HFF-Myc (cell line): Measurements from ENCODE around the gene PID1.
A peak's percentile ranks its signal among the peaks of the same experiment; 100 is the strongest.

Experiments used
- DNase-seq: peaks from one replicate; pipeline ENCODE4 v3.0.0-alpha.2; 2011; ENCODE audit warnings: low read depth; ENCODE audit errors: extremely low read depth
- H3K4me3 ChIP-seq: replicated peaks from 2 replicates; pipeline ENCODE4 v1.5.1; 2011; ENCODE audit warnings: low read depth, mild to moderate bottlenecking, control low read depth, low read length
- TF ChIP-seq, protein P1 (sequence below): IDR thresholded peaks from 2 replicates; pipeline ENCODE4 v1.5.1; 2012; ENCODE audit warnings: mild to moderate bottlenecking, low read depth, low read length, control low read depth; ENCODE audit errors: missing control alignments

The PID1 gene, protein sequence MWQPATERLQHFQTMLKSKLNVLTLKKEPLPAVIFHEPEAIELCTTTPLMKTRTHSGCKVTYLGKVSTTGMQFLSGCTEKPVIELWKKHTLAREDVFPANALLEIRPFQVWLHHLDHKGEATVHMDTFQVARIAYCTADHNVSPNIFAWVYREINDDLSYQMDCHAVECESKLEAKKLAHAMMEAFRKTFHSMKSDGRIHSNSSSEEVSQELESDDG

DNA sequence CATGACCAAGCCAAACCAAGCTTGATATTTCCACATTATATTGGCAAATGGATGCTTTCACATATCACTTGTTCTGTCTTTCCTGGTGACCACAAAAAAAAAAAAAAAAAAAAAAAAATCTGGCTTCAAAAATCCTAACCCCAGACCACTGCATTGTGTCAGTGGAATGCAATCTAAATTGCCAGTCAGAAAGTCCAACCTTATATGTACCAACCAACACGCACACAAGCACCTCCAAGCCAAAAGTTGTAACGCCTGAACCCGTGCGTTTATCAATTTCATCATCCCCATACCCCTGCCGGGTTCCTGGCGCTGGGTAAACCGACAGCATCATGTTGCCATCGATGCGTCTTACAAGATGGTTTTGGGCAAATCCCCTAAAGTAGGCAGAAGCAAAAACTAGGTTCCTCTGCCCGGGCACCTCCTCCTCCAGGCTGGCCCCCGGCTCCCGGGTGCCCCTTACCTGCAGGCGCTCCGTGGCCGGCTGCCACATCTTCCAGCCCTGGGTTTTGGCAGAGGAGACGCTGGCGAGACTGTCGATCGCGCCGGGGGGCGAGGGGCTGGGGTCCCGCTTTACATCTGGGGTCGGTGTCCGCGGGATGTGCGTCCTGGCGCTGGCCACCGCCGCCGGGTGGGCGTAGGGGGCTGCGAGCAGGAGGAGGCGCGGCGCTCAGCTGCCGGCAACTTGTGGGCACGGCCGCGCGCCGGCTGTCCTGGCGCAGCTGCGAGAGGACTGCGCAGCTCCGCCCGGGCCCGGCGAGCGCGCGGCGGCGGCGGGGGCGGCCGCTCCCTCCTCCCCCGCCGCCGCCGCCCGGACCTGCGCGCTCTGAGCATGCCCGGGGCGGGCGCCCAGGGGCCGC, at the start of gene PID1:
TSS of gene PID1 (minus strand) at position 737 of the 860 bp plus-strand sequence. CDS start at position 493, 244 bp downstream.
- DNase-seq, result no peak
- TF ChIP-seq, protein P1, sequence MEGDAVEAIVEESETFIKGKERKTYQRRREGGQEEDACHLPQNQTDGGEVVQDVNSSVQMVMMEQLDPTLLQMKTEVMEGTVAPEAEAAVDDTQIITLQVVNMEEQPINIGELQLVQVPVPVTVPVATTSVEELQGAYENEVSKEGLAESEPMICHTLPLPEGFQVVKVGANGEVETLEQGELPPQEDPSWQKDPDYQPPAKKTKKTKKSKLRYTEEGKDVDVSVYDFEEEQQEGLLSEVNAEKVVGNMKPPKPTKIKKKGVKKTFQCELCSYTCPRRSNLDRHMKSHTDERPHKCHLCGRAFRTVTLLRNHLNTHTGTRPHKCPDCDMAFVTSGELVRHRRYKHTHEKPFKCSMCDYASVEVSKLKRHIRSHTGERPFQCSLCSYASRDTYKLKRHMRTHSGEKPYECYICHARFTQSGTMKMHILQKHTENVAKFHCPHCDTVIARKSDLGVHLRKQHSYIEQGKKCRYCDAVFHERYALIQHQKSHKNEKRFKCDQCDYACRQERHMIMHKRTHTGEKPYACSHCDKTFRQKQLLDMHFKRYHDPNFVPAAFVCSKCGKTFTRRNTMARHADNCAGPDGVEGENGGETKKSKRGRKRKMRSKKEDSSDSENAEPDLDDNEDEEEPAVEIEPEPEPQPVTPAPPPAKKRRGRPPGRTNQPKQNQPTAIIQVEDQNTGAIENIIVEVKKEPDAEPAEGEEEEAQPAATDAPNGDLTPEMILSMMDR, result no peak
- H3K4me3 ChIP-seq, result peak within 1 kb of the TSS; percentile 87

DNA sequence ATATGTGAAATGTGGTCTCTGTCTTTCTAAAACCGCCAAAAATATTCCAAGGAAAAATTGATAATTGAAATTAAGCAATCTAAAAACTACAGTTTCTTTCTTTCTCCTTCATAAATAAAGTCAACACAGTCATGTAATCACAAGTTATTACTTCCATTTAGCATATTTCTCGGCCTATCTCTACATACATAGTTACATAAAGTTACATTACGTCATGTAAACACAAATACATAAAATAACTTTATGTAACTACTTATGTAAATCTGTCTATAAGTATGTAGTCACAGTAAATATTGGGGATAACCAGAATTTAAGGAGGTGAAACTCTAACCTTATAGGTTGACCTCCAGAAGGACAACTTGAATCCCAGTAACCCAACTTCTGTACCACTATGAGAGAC, 48.5 kb upstream of the PID1 start:
- H3K4me3 ChIP-seq, result no peak overlapping the region
- TF ChIP-seq, protein P1, result no peak
- DNase-seq, result no peak

DNA sequence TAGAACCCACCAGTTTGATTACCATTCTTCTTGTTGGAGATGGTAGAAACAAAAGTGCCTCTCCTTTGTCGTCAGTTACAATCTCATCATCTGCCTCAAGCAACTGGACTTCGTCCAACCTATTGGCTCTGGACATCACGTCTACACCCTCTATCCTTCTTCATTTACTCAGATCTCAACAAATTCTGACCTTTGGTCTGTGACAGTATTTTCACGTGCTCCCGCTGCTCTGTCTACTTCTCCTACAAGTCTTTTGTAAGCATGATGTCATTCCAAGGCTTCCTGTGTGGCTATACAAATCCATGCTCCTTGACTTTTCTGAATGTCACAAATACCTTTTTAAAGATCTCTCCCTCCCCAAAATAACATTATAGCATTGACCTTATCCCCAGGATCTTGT, 43.0 kb upstream of the PID1 start:
- H3K4me3 ChIP-seq, result no peak overlapping the region
- TF ChIP-seq, protein P1, result no peak
- DNase-seq, result no peak

DNA sequence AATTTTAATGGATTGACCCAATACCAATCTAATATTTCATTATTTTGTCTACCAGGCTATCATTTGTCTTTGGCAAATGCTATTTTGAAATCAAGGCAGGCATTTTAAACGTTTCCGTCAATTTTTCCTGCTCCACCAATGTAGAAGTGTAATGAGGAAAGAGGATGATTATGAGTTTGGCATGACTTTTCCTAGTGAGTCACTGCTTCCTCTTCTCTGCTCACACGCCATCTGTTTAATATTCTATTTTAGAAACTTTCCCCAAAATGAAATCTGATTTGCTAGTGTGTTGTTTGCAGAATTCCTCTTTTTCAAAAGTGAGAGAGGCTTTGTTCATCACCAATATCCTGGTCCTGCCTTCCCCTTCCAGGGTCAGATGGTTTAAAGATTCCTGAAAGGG, 42.5 kb upstream of the PID1 start:
- TF ChIP-seq, protein P1, result no peak
- DNase-seq, result peak; percentile 50
- no peak overlapping the region for H3K4me3 ChIP-seq

DNA sequence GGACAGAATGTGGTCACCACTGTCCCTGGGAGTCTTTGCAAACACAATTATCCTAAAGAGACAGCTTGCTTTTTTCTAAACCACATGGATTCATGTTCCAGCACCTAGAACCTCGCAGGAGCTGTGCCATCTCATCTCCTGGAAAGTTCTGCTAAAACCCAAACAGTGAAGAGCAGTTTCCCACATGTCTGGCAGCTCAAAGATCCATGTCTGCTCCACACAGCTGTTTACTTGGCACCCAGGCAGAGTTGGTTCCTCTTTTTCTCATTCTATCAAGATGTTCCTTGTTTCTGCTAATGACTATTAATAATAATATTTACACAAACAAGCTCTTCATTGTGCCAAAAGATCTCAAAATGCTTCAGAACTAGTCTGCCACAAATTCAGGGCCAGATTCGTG, 30.1 kb upstream of the PID1 start:
- TF ChIP-seq, protein P1, result no peak
- no peak for DNase-seq

DNA sequence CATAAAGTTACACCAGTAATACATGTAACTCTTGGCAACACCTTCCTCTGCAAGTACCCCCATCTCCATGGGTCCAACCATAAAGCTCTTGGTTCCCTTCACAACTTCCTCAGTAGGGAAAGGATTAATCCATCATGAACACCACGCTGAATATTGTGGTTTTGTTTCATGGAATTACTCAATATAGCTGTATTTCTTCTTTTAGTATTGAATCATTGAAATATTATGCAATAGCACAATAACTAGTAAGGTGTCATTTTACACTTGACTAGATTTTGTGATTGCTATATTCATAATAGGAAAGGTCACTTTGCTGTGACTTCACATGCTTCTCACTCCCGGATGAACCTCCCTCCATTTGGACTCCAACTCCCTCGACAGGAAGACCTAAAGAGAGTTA, 29.7 kb upstream of the PID1 start:
- TF ChIP-seq, protein P1, result no peak
- DNase-seq, result no peak
- no peak overlapping the region for H3K4me3 ChIP-seq

More for the DNA sequence above, 30.1 kb upstream of the PID1 start:
- H3K4me3 ChIP-seq, result no peak overlapping the region
